Epithelial cell of proximal tubule (primary cell): ENCODE measurements around the gene METTL5. TPM values are rescaled to one million over a fixed set of nuclear protein-coding genes. Genes with fewer than 3 reads are reported as not detected.
A peak's percentile ranks its signal among the peaks of the same experiment; 100 is the strongest.
"Not testable (repeated sequence)": the region's sequence is repeated elsewhere in the genome, so short reads cannot be mapped to it uniquely, and the experiment has no call there.

ENCODE experiments used
- DNase-seq: peaks from one replicate; pipeline ENCODE4 v3.0.0-alpha.2; 2011; ENCODE audit warnings: low read depth
- H3K4me3 ChIP-seq: 2 replicates; pipeline ENCODE4 v1.5.1; 2011; ENCODE audit warnings: low read depth, mild to moderate bottlenecking, low read length
- total RNA-seq: library from RNA; depleted of rRNA; stranded (reverse); fragments of >200 nt; gene quantifications from 2 replicates; pipeline ENCODE4 v1.2.3, GENCODE V29; 2015
- TF ChIP-seq, protein P1 (sequence below): conservative IDR thresholded peaks from 2 replicates; pipeline ENCODE4 v1.5.1; 2012; ENCODE audit warnings: low read depth, mild to moderate bottlenecking, low read length

The METTL5 gene
- total RNA-seq, result 76.0 and 90.0 TPM in 2 replicates

DNA sequence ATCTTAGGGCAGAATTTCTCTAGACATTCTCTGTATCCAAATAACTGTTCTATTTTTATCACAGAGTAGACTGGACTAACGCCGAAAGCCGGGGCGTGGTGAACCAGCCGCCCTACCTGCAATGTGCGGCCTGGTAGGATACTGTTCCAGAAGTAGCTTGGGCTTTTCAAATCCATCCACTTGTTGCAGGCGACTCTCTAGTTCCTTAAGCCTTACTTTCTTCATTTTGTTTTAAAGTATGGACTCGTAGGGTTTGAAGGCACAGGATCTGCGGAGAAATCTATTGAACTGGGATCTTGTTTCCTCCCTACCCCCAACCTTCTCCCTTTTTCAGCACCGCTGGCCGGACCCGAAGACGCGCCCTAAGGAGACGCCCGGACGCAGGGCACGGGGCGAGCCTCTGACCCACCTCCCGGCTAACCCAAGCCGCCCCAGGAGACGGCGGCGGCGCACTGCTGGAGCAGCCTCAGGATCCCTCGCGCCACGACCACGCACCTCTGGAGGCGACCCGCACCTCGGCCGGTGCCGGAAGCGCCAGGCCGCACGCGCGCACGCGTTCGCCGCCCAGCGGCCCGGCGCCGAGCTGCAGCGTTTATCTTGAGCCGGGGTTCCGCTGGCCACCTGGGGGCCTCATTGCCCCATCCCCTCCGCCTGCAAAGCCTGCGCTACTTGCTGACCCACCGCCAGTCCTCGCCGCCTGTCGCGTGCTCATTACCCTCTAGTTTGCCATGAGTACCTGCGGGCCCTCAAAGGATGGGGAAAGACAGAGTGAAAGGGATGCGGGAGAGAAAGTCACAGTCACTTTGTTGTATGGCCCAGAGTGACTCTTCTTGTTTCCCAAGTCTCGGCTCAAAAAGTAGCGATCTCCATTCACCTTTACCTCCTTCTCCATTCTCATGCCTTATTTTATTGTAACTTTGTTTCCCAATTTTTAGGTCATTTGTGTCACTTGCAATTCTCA is at the start of gene METTL5:
Gene METTL5 (minus strand): TSS at position 533 of the 961 bp plus-strand sequence. CDS start 308 bp downstream, at position 225.
- DNase-seq, result no peak
- peak within 1 kb of the TSS; percentile 69 for H3K4me3 ChIP-seq
- TF ChIP-seq, protein P1, sequence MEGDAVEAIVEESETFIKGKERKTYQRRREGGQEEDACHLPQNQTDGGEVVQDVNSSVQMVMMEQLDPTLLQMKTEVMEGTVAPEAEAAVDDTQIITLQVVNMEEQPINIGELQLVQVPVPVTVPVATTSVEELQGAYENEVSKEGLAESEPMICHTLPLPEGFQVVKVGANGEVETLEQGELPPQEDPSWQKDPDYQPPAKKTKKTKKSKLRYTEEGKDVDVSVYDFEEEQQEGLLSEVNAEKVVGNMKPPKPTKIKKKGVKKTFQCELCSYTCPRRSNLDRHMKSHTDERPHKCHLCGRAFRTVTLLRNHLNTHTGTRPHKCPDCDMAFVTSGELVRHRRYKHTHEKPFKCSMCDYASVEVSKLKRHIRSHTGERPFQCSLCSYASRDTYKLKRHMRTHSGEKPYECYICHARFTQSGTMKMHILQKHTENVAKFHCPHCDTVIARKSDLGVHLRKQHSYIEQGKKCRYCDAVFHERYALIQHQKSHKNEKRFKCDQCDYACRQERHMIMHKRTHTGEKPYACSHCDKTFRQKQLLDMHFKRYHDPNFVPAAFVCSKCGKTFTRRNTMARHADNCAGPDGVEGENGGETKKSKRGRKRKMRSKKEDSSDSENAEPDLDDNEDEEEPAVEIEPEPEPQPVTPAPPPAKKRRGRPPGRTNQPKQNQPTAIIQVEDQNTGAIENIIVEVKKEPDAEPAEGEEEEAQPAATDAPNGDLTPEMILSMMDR, result peak; percentile 91

DNA sequence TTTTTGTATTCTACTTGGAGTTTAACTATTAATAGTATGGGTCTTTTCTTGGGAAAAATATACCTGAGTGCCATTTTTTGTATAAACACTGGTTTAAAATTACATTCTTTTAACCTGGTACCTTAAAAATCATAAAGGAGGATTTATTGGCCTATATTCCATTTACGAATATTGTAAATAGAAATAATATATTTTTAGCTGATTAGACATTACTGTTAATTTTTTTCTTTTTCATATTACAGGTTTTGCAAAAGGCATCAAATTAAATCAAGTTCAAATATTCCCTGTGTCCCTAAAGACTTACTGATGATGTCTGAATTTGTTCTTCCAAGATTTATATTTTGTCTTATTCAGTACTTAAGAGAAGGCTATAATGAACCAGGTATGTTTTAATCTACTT is 47.3 kb upstream of the METTL5 start:
- TF ChIP-seq, protein P1, result no peak
- H3K4me3 ChIP-seq, result no peak overlapping the region
- DNase-seq, result no peak

DNA sequence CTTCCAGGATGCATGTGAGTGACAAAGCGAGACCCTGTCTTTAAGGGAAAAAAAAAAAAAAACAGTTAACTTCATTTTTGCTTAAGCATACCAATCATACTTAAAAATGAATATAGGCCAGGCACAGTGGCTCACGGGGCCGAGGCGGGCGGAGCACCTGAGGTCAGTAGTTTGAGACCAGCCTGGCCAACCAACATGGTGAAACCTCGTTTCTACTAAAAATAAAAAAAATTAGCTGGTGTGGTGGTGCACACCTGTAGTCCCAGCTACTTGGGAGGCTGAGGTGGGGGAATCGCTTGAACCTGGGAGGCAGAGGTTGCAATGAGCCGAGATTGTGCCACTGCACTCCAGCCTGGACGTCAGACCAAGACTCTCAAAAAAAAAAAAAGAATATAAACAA is 46.7 kb upstream of the METTL5 start:
- not testable (repeated sequence) for H3K4me3 ChIP-seq, DNase-seq

DNA sequence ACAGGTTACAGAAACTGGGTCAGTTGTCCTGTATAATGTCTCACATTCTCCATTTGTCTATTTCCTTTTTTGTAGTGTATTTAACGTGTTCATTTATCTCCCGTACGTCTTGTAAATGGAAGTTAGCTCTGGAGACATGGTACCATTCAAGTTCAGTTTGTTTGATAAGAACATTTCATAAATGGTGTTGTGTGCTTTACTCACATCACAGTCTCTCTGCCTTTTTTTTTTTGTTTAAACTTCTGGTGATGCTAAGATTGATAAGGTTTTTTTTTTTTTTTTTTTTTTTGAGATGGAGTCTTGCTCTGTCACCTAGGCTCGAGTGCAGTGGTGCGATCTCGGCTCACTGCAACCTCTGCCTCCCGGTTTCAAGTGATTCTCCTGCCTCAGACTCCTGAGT is 44.2 kb upstream of the METTL5 start:
- TF ChIP-seq, protein P1, result no peak
- H3K4me3 ChIP-seq, result no peak overlapping the region
- DNase-seq, result no peak

DNA sequence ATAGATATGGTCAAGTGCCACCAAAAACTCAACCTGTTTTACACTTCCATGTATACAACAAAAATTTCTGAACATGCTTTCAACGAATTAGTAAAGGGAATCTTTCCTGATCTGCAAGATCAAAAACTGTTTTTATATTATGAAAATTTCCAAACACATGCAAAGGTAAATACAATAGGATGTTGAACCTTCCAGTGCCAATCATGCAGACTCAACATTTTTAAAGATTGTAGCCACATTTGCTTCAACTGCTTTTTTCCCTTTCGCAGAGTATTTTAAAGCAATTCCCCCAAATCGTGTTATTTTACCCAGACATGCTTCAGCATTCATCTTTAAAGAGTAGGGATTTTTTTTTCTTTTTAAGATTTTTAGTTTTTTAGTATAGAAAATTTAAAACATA is 42.9 kb upstream of the METTL5 start:
- TF ChIP-seq, protein P1, result no peak
- no peak overlapping the region for H3K4me3 ChIP-seq
- DNase-seq, result no peak

DNA sequence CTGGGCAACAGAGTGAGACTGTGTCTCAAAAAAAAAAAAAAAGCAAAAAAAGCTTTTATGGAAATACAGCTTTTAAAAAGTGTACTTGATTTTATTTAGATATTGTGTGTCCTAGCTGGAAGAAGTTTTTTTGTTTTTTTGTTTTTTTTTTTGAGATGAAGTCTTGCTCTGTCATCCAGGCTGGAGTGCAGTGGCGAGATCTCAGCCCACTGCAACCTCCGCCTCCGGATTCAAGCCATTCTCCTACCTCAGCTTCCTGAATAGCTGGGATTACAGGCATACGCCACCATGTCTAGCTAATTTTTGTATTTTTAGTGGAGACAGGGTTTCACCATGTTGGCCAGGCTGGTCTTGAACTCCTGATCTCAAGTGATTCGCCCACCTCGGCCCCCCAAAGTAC is 41.5 kb upstream of the METTL5 start:
- not testable (repeated sequence) for H3K4me3 ChIP-seq, DNase-seq

DNA sequence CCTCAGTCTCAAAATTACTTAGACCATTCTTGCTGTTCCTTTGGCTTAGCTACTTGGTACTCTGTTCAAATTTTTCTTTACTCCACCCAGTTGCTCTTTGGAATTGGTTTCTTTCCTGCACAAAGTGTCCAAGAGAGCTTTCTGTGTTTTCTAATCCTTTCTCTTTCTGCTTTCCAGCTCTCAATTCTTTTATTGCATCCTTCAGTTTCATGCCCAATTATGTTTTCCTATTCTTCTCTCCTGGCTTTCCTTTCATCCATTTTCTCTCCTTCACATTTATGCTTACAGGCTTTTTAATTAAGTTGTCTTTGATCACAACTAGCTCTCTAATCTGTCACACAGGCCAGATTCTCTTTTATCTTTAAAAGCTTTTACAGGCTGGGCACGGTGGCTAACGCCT is 40.8 kb upstream of the METTL5 start:
- TF ChIP-seq, protein P1, result no peak
- H3K4me3 ChIP-seq, result no peak overlapping the region
- no peak for DNase-seq

DNA sequence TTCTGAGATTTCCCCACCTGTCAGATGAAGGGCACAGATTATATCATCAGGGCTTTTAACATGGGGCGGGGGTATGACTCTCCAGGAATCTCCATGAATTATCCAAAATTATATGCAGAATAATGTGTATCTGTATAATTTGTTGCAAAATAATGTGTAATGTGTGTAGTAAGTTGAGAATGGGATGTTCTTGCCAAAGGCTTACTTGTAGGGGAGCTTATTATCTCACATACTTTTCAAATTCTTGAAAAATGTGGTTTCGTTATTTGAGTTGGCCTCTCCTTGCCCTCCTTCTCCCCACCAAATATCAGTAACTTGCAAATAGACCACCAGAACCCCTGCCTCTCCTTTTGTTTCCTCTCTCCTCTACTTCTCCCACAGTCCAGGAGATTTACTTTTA is 38.1 kb upstream of the METTL5 start:
- DNase-seq, result no peak
- TF ChIP-seq, protein P1, result no peak
- no peak overlapping the region for H3K4me3 ChIP-seq
